Thyroid gland (tissue), 4 donors: ENCODE data around the gene DVL1.

ENCODE experiments used
- CTCF ChIP-seq, 6 experiments: fragments of 200-600 bp in 3 of 6; fragments of 450-650 bp in 3 of 6; sonication (generic) in 3 of 6; IDR thresholded peaks; one replicate each; pipeline ENCODE4 v1.5.1; 2016 to 2019; ENCODE audit warnings: antibody characterized with exemption in 6 of 6, mild to moderate bottlenecking in 2 of 6, inconsistent platforms in 1 of 6, moderate library complexity in 1 of 6
- POLR2A ChIP-seq, 2 donors: fragments of 450-650 bp; IDR thresholded peaks; one replicate each; pipeline ENCODE4 v1.6.1; 2017; ENCODE audit warnings: antibody characterized with exemption in 2 of 2, mild to moderate bottlenecking in 2 of 2, moderate library complexity in 1 of 2

- TF ChIP-seq CTCF (IDR thresholded peaks at IDR 0.05) = no peak
- TF ChIP-seq POLR2A (IDR thresholded peaks at IDR 0.05) = no peak
These were observed 27.5 kb upstream of the DVL1 start for GRCh38 chr1:1376551-1377226.
